OCI-LY1 (cell line): Measurements from ENCODE around the gene AKAP13.

Experiments
- H2AFZ ChIP-seq: fragments of 200-600 bp; sonication (generic), shearing (Covaris generic); 2 replicates; pipeline ENCODE4 v1.6.0; 2014; ENCODE audit warnings: antibody characterized with exemption, mild to moderate bottlenecking, low read length
- H3F3A ChIP-seq: fragments of 200-600 bp; sonication (generic), shearing (Covaris generic); 2 replicates; pipeline ENCODE4 v1.6.0; 2014; ENCODE audit warnings: mild to moderate bottlenecking, antibody characterized with exemption, low read length, moderate library complexity; ENCODE audit not compliant: insufficient read depth
- H3K27ac ChIP-seq: fragments of 200-600 bp; sonication (generic); 2 replicates; pipeline ENCODE4 v1.5.1; 2014; ENCODE audit warnings: low read length, mixed run types, mild to moderate bottlenecking, low read depth; ENCODE audit not compliant: poor library complexity, severe bottlenecking
- H3K27me3 ChIP-seq: fragments of 200-600 bp; sonication (generic); 2 replicates; pipeline ENCODE4 v1.6.0; 2014; ENCODE audit warnings: antibody characterized with exemption, mild to moderate bottlenecking, low read length, moderate library complexity; ENCODE audit not compliant: insufficient read depth
- H3K36me3 ChIP-seq: fragments of 200-600 bp; sonication (generic); 2 replicates; pipeline ENCODE4 v1.6.1; 2014; ENCODE audit warnings: mild to moderate bottlenecking, antibody characterized with exemption, low read length, moderate library complexity, mixed read lengths; ENCODE audit not compliant: insufficient read depth
- H3K4me1 ChIP-seq: fragments of 200-600 bp; sonication (generic); 2 replicates; pipeline ENCODE4 v1.5.1; 2014; ENCODE audit warnings: mild to moderate bottlenecking, low read length, moderate library complexity; ENCODE audit not compliant: insufficient read depth, severe bottlenecking
- H3K4me2 ChIP-seq: fragments of 200-600 bp; sonication (generic), shearing (Covaris generic); 2 replicates; pipeline ENCODE4 v1.6.1; 2014; ENCODE audit warnings: low read length
- H3K4me3 ChIP-seq: fragments of 200-600 bp; sonication (generic); 2 replicates; pipeline ENCODE4 v1.5.1; 2014; ENCODE audit warnings: low read length, low read depth, mild to moderate bottlenecking, mixed read lengths; ENCODE audit not compliant: poor library complexity, severe bottlenecking
- H3K79me2 ChIP-seq: fragments of 200-600 bp; shearing (Covaris generic); 2 replicates; pipeline ENCODE4 v1.6.1; 2016; ENCODE audit warnings: mixed run types, low read length, mixed read lengths; ENCODE audit not compliant: insufficient read depth
- H3K9ac ChIP-seq: fragments of 200-600 bp; sonication (generic), shearing (Covaris generic); 2 replicates; pipeline ENCODE4 v1.6.1; 2014; ENCODE audit warnings: mild to moderate bottlenecking, low read length, mixed read lengths
- H3K9me2 ChIP-seq: fragments of 200-600 bp; sonication (generic), shearing (Covaris generic); 2 replicates; pipeline ENCODE4 v1.6.1; 2014; ENCODE audit warnings: low read depth, mild to moderate bottlenecking, low read length, mixed read lengths
- H3K9me3 ChIP-seq: fragments of 200-600 bp; shearing (Covaris generic); 2 replicates; pipeline ENCODE4 v1.6.1; 2014; ENCODE audit warnings: low read length, mixed read lengths
- H4K20me1 ChIP-seq: fragments of 200-600 bp; sonication (generic), shearing (Covaris generic); 2 replicates; pipeline ENCODE4 v1.6.0; 2016; ENCODE audit warnings: mild to moderate bottlenecking, low read length; ENCODE audit not compliant: insufficient read depth
- EZH2 ChIP-seq: fragments of 200-600 bp; sonication (generic), shearing (Covaris generic); IDR thresholded peaks from 2 replicates; pipeline ENCODE4 v1.8.0; 2017; ENCODE audit warnings: borderline replicate concordance, mixed run types, mild to moderate bottlenecking, antibody characterized with exemption, low read length, moderate library complexity, mixed read lengths
- TF ChIP-seq, protein P1 (sequence below): fragments of 200-600 bp; sonication (generic), shearing (Covaris generic); IDR thresholded peaks from 2 replicates; pipeline ENCODE4 v1.5.1; 2017; ENCODE audit warnings: mild to moderate bottlenecking, antibody characterized with exemption, low read length, moderate library complexity, mixed read lengths

The AKAP13 gene

GRCh38 chr15:85424154-85424553 is 43.8 kb downstream of the AKAP13 start:
- Histone ChIP-seq H3K9ac (no peak overlapping the region), H3K9me3 (no peaks in the 10 kb centered on the region), H3K4me2 (no peak overlapping the region), H4K20me1 (no peaks in the 10 kb centered on the region), H3K36me3 (no peaks in the 10 kb centered on the region), H3F3A (no peaks in the 10 kb centered on the region), H3K4me1 (peaks cover 45% of the 10 kb centered on the region), H3K4me3 (no peak overlapping the region), H3K27me3 (no peaks in the 10 kb centered on the region), H3K79me2 (peaks cover 83% of the 10 kb centered on the region), H2AFZ (no peak overlapping the region), H3K9me2 (no peaks in the 10 kb centered on the region), H3K27ac (no peak overlapping the region)
- no peak for TF ChIP-seq EZH2
- TF ChIP-seq, protein P1, sequence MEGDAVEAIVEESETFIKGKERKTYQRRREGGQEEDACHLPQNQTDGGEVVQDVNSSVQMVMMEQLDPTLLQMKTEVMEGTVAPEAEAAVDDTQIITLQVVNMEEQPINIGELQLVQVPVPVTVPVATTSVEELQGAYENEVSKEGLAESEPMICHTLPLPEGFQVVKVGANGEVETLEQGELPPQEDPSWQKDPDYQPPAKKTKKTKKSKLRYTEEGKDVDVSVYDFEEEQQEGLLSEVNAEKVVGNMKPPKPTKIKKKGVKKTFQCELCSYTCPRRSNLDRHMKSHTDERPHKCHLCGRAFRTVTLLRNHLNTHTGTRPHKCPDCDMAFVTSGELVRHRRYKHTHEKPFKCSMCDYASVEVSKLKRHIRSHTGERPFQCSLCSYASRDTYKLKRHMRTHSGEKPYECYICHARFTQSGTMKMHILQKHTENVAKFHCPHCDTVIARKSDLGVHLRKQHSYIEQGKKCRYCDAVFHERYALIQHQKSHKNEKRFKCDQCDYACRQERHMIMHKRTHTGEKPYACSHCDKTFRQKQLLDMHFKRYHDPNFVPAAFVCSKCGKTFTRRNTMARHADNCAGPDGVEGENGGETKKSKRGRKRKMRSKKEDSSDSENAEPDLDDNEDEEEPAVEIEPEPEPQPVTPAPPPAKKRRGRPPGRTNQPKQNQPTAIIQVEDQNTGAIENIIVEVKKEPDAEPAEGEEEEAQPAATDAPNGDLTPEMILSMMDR = no peak

GRCh38 chr15:85426481-85426880 is 46.1 kb downstream of the AKAP13 start:
- H3F3A ChIP-seq = no peaks in the 10 kb centered on the region
- no peaks in the 10 kb centered on the region for H3K36me3 ChIP-seq
- H3K4me2 ChIP-seq = no peak overlapping the region
- no peaks in the 10 kb centered on the region for H4K20me1 ChIP-seq
- H3K4me1 ChIP-seq = peaks cover 36% of the 10 kb centered on the region
- peaks cover 84% of the 10 kb centered on the region for H3K79me2 ChIP-seq
- no peak overlapping the region for H3K27ac ChIP-seq
- H3K9me3 ChIP-seq = no peaks in the 10 kb centered on the region
- H2AFZ ChIP-seq = no peak overlapping the region
- H3K27me3 ChIP-seq = no peaks in the 10 kb centered on the region
- H3K4me3 ChIP-seq = no peak overlapping the region
- no peak for TF ChIP-seq EZH2
- TF ChIP-seq, protein P1 = no peak
- H3K9ac ChIP-seq = no peak overlapping the region
- H3K9me2 ChIP-seq = no peaks in the 10 kb centered on the region

DNA sequence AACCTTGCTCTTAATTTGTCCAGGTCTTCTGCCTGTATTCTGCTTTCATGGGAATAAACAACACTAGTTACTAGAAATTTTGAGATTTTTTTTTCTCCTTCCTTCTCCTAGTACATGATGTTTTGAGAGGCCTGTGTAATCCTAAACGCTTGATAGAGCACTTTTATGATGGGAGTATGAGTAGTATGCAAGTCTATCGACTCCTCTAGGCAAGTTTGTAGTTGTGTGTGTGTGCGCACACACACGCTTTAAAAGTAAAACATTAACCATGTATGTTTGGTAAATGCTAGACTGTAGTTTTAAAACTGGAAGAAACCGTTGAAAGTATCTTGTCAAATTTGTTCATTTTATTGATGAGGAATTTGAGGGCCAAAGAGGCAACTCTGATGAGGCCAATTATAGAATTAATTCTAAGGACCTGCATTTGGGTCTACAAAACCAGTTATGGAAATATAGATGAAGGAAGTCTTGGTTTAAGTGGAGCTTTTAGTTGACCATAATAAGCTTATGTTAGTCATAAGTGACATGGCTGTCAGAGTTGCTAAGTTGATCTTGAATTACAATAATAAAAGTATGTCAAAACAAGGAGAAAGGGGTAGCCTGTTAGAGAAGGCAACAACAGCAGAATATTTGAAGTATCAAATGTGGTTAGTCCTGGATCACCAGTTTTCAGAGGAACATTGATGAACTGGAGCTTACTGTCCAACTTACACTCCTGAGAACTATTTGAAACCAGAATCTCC is 47.1 kb downstream of the AKAP13 start:
- Histone ChIP-seq H3K9ac (no peak overlapping the region), H3K4me1 (peaks cover 26% of the 10 kb centered on the region), H3K9me2 (no peaks in the 10 kb centered on the region), H3K27me3 (no peaks in the 10 kb centered on the region), H2AFZ (no peak overlapping the region), H3K36me3 (no peaks in the 10 kb centered on the region), H3K27ac (no peak overlapping the region), H3K4me3 (no peak overlapping the region), H3F3A (no peaks in the 10 kb centered on the region), H3K79me2 (peaks cover 83% of the 10 kb centered on the region), H3K9me3 (no peaks in the 10 kb centered on the region), H4K20me1 (no peaks in the 10 kb centered on the region), H3K4me2 (no peak overlapping the region)
- TF ChIP-seq, protein P1 = no peak
